H1 (cell line): ENCODE data around the gene PACSIN1.

ENCODE experiments used
- EP300 ChIP-seq, 2 experiments: IDR thresholded peaks; 1 replicate in 1 of 2; 2 replicates in 1 of 2; pipeline ENCODE4 v1.6.1; 2011 to 2012; ENCODE audit warnings: low read depth in 2 of 2, low read length in 2 of 2, mild to moderate bottlenecking in 2 of 2, borderline replicate concordance in 1 of 2, inconsistent platforms in 1 of 2, moderate library complexity in 1 of 2
- KDM4A ChIP-seq: IDR thresholded peaks from one replicate; pipeline ENCODE4 v1.7.1; 2012; ENCODE audit warnings: low read depth, mild to moderate bottlenecking, moderate library complexity, low read length, inconsistent platforms; ENCODE audit not compliant: severe bottlenecking
- RFX5 ChIP-seq: IDR thresholded peaks from 2 replicates; pipeline ENCODE4 v1.6.1; 2011; ENCODE audit warnings: low read depth, low read length, improper control_type of control experiment, borderline replicate concordance
- YY1 ChIP-seq: IDR thresholded peaks from 2 replicates; pipeline ENCODE4 v1.6.1; 2011; ENCODE audit warnings: low read depth, mild to moderate bottlenecking, low read length
- TF ChIP-seq, protein P1 (sequence below), 3 experiments: IDR thresholded peaks; 1 replicate in 2 of 3; 2 replicates in 1 of 3; pipeline versions ENCODE4 v1.5.1 to v1.6.1; 2011; ENCODE audit warnings: low read length in 3 of 3, mild to moderate bottlenecking in 3 of 3, inconsistent platforms in 2 of 3, low read depth in 1 of 3, moderate library complexity in 1 of 3; ENCODE audit not compliant: insufficient read depth in 1 of 3; ENCODE audit errors: control extremely low read depth in 1 of 3

DNA sequence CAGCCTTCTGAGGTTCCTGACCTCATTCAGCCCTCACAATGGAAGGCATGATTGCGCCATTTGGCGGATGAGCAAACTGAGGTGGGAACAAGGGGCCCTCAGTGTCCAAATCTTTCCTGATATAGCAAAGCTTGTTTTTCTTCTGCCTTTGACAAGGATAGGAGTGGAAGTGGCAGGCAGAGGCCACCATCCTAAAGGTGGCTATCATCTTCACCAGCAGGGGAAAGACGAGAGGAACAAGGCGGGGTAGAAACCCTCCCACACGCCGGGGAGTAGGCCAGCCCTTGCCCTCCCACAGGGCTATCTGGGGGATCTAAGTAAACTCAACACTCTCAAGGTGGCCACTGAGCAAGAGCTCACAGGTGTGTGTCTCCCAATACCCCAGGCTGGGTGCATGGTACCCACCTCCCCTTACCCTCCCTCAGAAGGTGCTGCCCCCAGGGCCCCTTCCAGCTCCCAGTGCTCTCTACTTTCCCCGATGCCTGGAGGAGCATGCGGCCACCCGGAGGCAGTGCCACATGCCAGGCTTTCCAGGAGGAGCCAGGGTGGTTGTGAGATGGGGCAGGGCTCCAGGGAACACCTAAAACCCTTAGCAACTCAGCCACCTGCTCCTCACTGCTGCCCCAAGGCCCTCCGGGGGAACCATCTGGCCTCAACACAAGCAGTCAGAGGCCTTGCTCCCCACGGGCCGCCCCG, 79.0 kb downstream of the PACSIN1 start:
- TF ChIP-seq EP300 (IDR thresholded peaks at IDR 0.05; ENCODE audit: borderline replicate concordance in 1 of 2, low read depth in 2 of 2, low read length in 2 of 2) (no peak), RFX5 (no peak), KDM4A (no peak), YY1 (no peak)
- TF ChIP-seq, protein P1, sequence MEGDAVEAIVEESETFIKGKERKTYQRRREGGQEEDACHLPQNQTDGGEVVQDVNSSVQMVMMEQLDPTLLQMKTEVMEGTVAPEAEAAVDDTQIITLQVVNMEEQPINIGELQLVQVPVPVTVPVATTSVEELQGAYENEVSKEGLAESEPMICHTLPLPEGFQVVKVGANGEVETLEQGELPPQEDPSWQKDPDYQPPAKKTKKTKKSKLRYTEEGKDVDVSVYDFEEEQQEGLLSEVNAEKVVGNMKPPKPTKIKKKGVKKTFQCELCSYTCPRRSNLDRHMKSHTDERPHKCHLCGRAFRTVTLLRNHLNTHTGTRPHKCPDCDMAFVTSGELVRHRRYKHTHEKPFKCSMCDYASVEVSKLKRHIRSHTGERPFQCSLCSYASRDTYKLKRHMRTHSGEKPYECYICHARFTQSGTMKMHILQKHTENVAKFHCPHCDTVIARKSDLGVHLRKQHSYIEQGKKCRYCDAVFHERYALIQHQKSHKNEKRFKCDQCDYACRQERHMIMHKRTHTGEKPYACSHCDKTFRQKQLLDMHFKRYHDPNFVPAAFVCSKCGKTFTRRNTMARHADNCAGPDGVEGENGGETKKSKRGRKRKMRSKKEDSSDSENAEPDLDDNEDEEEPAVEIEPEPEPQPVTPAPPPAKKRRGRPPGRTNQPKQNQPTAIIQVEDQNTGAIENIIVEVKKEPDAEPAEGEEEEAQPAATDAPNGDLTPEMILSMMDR (IDR thresholded peaks at IDR 0.05; ENCODE audit: control extremely low read depth in 1 of 3, insufficient read depth in 1 of 3, low read depth in 1 of 3, low read length in 3 of 3), result no peak
